GM12872 (cell line): ENCODE data around the gene PTPRM.

ENCODE experiments used
- CTCF ChIP-seq: IDR thresholded peaks from 3 replicates; pipeline ENCODE4 v1.5.1; 2011; ENCODE audit warnings: low read depth, mild to moderate bottlenecking, low read length, moderate library complexity; ENCODE audit not compliant: insufficient read depth

Gene PTPRM

GRCh38 chr18:7630731-7631442 is 63.8 kb downstream of the PTPRM start:
- TF ChIP-seq CTCF = no peak

DNA sequence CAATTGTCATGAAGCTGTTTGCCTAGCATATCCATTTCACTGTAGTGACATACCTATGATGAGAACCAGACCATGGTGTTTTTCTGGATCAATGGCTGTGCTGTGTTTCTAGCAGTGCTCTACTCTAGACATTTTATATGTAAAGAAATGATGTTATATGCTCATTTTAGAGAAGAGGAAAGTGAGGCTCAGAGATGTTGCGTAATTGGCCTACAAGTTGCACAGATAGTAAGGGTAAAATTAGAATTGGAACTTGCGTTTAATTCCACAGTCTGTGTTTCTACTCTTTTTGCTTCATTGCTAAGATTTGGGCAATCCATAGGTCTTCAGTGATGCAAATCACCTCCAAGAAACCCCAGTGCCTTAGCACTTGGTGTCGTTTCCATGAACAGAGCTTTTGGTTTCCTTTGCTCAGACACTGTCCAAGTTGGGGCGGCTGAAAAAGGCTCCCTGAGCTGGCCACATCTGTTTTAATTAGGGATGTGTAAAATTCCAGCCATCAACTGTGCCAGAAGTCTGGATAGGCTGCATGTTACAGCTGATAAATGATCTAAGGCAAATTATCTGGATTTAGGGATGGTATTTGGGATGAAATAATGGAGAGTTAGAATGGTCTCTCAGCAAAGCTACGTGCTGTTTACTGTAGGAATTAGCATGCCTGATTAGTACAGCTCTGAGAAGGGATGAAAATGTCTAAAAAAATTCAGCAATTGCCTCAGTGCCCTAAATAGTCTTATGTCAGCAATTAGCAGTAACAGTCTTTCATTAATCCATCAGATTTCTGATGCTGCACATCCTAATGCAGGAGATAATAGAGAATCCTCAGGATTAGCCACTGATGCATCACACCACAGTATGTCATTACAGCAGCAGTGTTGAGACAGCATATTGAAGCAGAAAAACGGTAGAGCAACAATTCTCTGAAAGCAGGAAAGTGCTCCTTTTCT is 65.3 kb downstream of the PTPRM start:
- no peak for TF ChIP-seq CTCF

DNA sequence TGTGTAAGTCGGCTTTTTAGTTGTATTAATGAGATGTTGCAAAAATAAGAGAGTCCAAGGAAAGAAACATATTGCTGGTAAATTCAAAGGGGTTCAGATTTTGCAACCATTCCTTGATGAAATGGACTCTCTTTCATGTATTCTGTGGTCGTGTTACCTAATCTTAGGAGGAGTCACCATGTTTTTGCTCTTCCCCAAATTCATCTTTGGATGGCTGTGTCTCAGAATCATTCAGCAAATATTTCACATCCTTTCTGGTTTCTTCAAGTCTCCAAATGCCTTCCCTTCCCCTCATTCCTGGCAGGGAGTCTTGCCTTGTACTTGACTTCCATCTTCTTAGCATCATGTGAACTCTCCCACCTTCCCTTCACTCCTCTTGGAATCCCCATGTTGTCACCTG is 66.1 kb downstream of the PTPRM start:
- no peak for TF ChIP-seq CTCF

GRCh38 chr18:7635948-7636347 is 68.8 kb downstream of the PTPRM start:
- no peak for TF ChIP-seq CTCF

GRCh38 chr18:7637269-7637668 is 70.2 kb downstream of the PTPRM start:
- no peak for TF ChIP-seq CTCF

GRCh38 chr18:7638321-7638720 is 71.2 kb downstream of the PTPRM start:
- no peak for TF ChIP-seq CTCF

- no peak for TF ChIP-seq CTCF
Observed at GRCh38 chr18:7641813-7642212, 74.7 kb downstream of the PTPRM start.
